NB4 (cell line): ENCODE results near the gene MYOZ3.

Source experiments
- CTCF ChIP-seq: IDR thresholded peaks from one replicate; pipeline ENCODE4 v1.5.1; 2012; ENCODE audit warnings: low read depth, low read length
- MAX ChIP-seq: IDR thresholded peaks from 2 replicates; pipeline ENCODE4 v1.6.1; 2011; ENCODE audit warnings: low read depth, low read length
- MYC ChIP-seq: IDR thresholded peaks from 2 replicates; pipeline ENCODE4 v1.6.1; 2011; ENCODE audit warnings: low read depth, low read length
- POLR2A ChIP-seq: IDR thresholded peaks from 2 replicates; pipeline ENCODE4 v1.6.1; 2011; ENCODE audit warnings: mild to moderate bottlenecking; ENCODE audit not compliant: insufficient read length; ENCODE audit errors: extremely low read depth

GRCh38 chr5:150674341-150674821 lies 13.3 kb downstream of the MYOZ3 start:
- no peak for TF ChIP-seq CTCF
- TF ChIP-seq MAX, result no peak
- no peak for TF ChIP-seq MYC
- TF ChIP-seq POLR2A, result no peak
